RKO (cell line): ENCODE data around the gene RNF150.
"Not testable (repeated sequence)": the region's sequence is repeated elsewhere in the genome, so short reads cannot be mapped to it uniquely, and the experiment has no call there.

Source experiments
- DNase-seq: peaks from one replicate; pipeline ENCODE4 v3.0.0-alpha.2; 2016; ENCODE audit warnings: low spot score

RNF150 gene

GRCh38 chr4:140816806-140817510 lies 316.3 kb downstream of the RNF150 start:
- DNase-seq: no peak

DNA sequence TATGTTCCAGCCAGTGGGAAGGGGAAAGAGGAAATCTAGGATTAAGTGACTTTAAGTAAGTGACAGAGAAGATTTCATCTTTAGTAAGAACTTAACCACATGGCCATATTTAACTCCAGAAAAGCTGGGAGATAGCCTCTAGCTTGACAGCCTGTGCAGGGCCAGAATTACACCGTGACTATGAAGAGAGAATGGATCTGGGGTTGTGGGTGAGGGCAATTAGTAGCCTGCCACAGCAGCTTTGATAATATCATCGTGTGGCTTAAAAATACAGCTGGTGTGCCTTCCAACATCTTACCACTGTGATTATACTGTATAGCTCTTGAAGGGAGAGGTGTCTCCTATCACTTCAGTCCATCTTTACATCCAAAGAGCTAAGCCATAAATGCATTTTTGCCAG lies 319.5 kb downstream of the RNF150 start:
- DNase-seq: no peak

GRCh38 chr4:140812916-140813315 lies 320.4 kb downstream of the RNF150 start:
- DNase-seq: no peak

- DNase-seq: no peak
Observed at GRCh38 chr4:140811429-140811828, 321.8 kb downstream of the RNF150 start.

- DNase-seq: not testable (repeated sequence)
Observed at GRCh38 chr4:140810591-140811169, 322.6 kb downstream of the RNF150 start.
